ENCODE measurements around the gene TEX51. TPM values are rescaled to one million over a fixed set of nuclear protein-coding genes. Genes with fewer than 3 reads are reported as not detected.

Gene TEX51
- total RNA-seq, 1 donor from 2014 or later = not detected

- H3K27me3 ChIP-seq (ENCODE audit: control insufficient read depth, insufficient read depth, low read length) = no peaks in the 10 kb centered on the region
- TF ChIP-seq CTCF (IDR thresholded peaks at IDR 0.05; ENCODE audit: insufficient read depth, low read length, severe bottlenecking) = no peak
- no peak for FAIRE-seq
- DNase-seq (ENCODE audit: low read depth) = no peak
- H3K36me3 ChIP-seq (ENCODE audit: control insufficient read depth, insufficient read depth, low read length) = no peaks in the 10 kb centered on the region
- H3K4me3 ChIP-seq (ENCODE audit: low read depth, low read length) = no peak overlapping the region
Measured at GRCh38 chr2:126949775-126950174, 51.1 kb downstream of the TEX51 start.

- Histone ChIP-seq H3K27me3 (ENCODE audit: control insufficient read depth, insufficient read depth, low read length) (no peaks in the 10 kb centered on the region), H3K4me3 (ENCODE audit: low read depth, low read length) (no peak overlapping the region), H3K36me3 (ENCODE audit: control insufficient read depth, insufficient read depth, low read length) (no peaks in the 10 kb centered on the region)
- FAIRE-seq (no peak), DNase-seq (ENCODE audit: low read depth) (no peak)
- no peak for TF ChIP-seq CTCF (IDR thresholded peaks at IDR 0.05; ENCODE audit: insufficient read depth, low read length, severe bottlenecking)
Measured at GRCh38 chr2:126950504-126950903, 51.8 kb downstream of the TEX51 start.

Other genes with a start within 250 kb of the TEX51 start
- 0.51 and 0.53 TPM in 2 replicates for gene GYPC, start 242.7 kb upstream of the TEX51 start, total RNA-seq
- gene BIN1, start 208.3 kb downstream of the TEX51 start, total RNA-seq = 11.8 and 13.8 TPM in 2 replicates